HepG2 (cell line): ENCODE data around the gene TACC2. TPM values are rescaled to one million over a fixed set of nuclear protein-coding genes. Genes with fewer than 3 reads are reported as not detected.

Source experiments
- ATF2 ChIP-seq: sonication (generic); formaldehyde crosslinking; IDR thresholded peaks from 2 replicates; pipeline ENCODE4 v1.4.0; 2020; ENCODE audit warnings: missing genetic modification reagents
- ATF7 ChIP-seq, 2 experiments: fragments of 450-650 bp in 1 of 2; sonication (generic) in 1 of 2; formaldehyde crosslinking in 1 of 2; IDR thresholded peaks; 2 replicates each; pipeline versions ENCODE4 v1.4.0 to v1.6.1; 2016 to 2020; ENCODE audit warnings: antibody characterized with exemption in 1 of 2, mild to moderate bottlenecking in 1 of 2, missing genetic modification reagents in 1 of 2
- CEBPB ChIP-seq: IDR thresholded peaks from 2 replicates; pipeline ENCODE4 v1.6.1; 2011; ENCODE audit warnings: low read depth, low read length, improper control_type of control experiment, borderline replicate concordance
- EP300 ChIP-seq, 3 experiments: sonication (generic) in 1 of 3; formaldehyde crosslinking in 1 of 3; IDR thresholded peaks; 2 replicates each; pipeline versions ENCODE4 v1.5.1 to v1.6.1; 2011 to 2020; ENCODE audit warnings: low read depth in 2 of 3, low read length in 2 of 3, borderline replicate concordance in 1 of 3, improper control_type of control experiment in 1 of 3, mild to moderate bottlenecking in 1 of 3, missing genetic modification reagents in 1 of 3, moderate library complexity in 1 of 3
- HMGXB4 ChIP-seq, 2 experiments: sonication (generic) in 1 of 2; formaldehyde crosslinking in 1 of 2; IDR thresholded peaks; 2 replicates each; pipeline versions ENCODE4 v1.4.0 to v1.6.1; 2018 to 2020; ENCODE audit warnings: missing genetic modification reagents in 2 of 2, borderline replicate concordance in 1 of 2, low read depth in 1 of 2, mild to moderate bottlenecking in 1 of 2, missing biosample characterization in 1 of 2
- POGZ ChIP-seq: sonication (generic); formaldehyde crosslinking; IDR thresholded peaks from 2 replicates; pipeline ENCODE4 v1.4.0; 2020; ENCODE audit warnings: mild to moderate bottlenecking, missing genetic modification reagents
- REXO4 ChIP-seq: sonication (generic); formaldehyde crosslinking; IDR thresholded peaks from 2 replicates; pipeline ENCODE4 v1.8.0; 2022; ENCODE audit warnings: missing genetic modification reagents, mild to moderate bottlenecking, borderline replicate concordance
- SAFB2 ChIP-seq: sonication (generic); formaldehyde crosslinking; IDR thresholded peaks from 2 replicates; pipeline ENCODE4 v1.5.1; 2020; ENCODE audit warnings: missing genetic modification reagents, low read depth, mild to moderate bottlenecking, borderline replicate concordance
- THRA ChIP-seq: sonication (generic); formaldehyde crosslinking; IDR thresholded peaks from 2 replicates; pipeline ENCODE4 v1.4.0; 2020; ENCODE audit warnings: missing genetic modification reagents, borderline replicate concordance
- ZNF20 ChIP-seq: sonication (generic); formaldehyde crosslinking; IDR thresholded peaks from 2 replicates; pipeline ENCODE4 v1.4.0; 2020; ENCODE audit warnings: mild to moderate bottlenecking, moderate library complexity, missing genetic modification reagents
- ZNF230 ChIP-seq: sonication (generic); formaldehyde crosslinking; IDR thresholded peaks from 2 replicates; pipeline ENCODE4 v1.4.0; 2020; ENCODE audit warnings: mild to moderate bottlenecking, missing genetic modification reagents
- ZNF329 ChIP-seq: sonication (generic); formaldehyde crosslinking; IDR thresholded peaks from 2 replicates; pipeline ENCODE4 v1.9.0; 2021; ENCODE audit warnings: low read depth, mild to moderate bottlenecking, missing genetic modification reagents
- ZNF343 ChIP-seq: sonication (generic); formaldehyde crosslinking; IDR thresholded peaks from 2 replicates; pipeline ENCODE4 v1.4.0; 2020; ENCODE audit warnings: mild to moderate bottlenecking, missing genetic modification reagents
- ZNF772 ChIP-seq: sonication (generic); formaldehyde crosslinking; IDR thresholded peaks from 2 replicates; pipeline ENCODE4 v1.5.0; 2020; ENCODE audit warnings: mild to moderate bottlenecking, missing genetic modification reagents
- ZNF891 ChIP-seq: sonication (generic); formaldehyde crosslinking; IDR thresholded peaks from 2 replicates; pipeline ENCODE4 v1.5.0; 2020; ENCODE audit warnings: mild to moderate bottlenecking, missing genetic modification reagents
- polyA plus RNA-seq, 8 experiments: library from polyadenylated mRNA; depleted of rRNA in 3 of 8; stranded (reverse) in 7 of 8; unstranded in 1 of 8; fragments of >200 nt; fragmentation: Illumina TruSeq in 4 of 8; extraction: Trizol in 4 of 8; gene quantifications; 2 replicates each; pipeline versions ENCODE4 v1.2.1 to v1.2.3, GENCODE V29; 2011 to 2016; ENCODE audit warnings: low read depth in 4 of 8, missing spikeins in 1 of 8, mixed read lengths in 1 of 8; ENCODE audit not compliant: insufficient read depth in 1 of 8
- total RNA-seq, 5 experiments: library from RNA; depleted of rRNA; stranded (reverse); fragments of >200 nt; fragmentation: Illumina TruSeq; extraction: Trizol; gene quantifications; 2 replicates each; pipeline ENCODE4 v1.2.3, GENCODE V29; 2016; ENCODE audit warnings: low read depth in 1 of 5
- TF ChIP-seq, protein P1 (sequence below): sonication (generic); formaldehyde crosslinking; IDR thresholded peaks from 2 replicates; pipeline ENCODE4 v1.4.0; 2020; ENCODE audit warnings: missing genetic modification reagents
- TF ChIP-seq, protein P2 (sequence below): sonication (generic); formaldehyde crosslinking; IDR thresholded peaks from 2 replicates; pipeline ENCODE4 v1.8.1; 2023; ENCODE audit warnings: mild to moderate bottlenecking, missing genetic modification reagents

The TACC2 gene
- total and polyA plus RNA-seq, 2 of the 13 experiments (the other 11 are each of a cell fraction or from before 2014, with no cell fraction given) = 11.8 to 16.0 TPM

GRCh38 chr10:122176232-122177213 lies 187.6 kb downstream of the TACC2 start (continued):
- TF ChIP-seq, protein P1, sequence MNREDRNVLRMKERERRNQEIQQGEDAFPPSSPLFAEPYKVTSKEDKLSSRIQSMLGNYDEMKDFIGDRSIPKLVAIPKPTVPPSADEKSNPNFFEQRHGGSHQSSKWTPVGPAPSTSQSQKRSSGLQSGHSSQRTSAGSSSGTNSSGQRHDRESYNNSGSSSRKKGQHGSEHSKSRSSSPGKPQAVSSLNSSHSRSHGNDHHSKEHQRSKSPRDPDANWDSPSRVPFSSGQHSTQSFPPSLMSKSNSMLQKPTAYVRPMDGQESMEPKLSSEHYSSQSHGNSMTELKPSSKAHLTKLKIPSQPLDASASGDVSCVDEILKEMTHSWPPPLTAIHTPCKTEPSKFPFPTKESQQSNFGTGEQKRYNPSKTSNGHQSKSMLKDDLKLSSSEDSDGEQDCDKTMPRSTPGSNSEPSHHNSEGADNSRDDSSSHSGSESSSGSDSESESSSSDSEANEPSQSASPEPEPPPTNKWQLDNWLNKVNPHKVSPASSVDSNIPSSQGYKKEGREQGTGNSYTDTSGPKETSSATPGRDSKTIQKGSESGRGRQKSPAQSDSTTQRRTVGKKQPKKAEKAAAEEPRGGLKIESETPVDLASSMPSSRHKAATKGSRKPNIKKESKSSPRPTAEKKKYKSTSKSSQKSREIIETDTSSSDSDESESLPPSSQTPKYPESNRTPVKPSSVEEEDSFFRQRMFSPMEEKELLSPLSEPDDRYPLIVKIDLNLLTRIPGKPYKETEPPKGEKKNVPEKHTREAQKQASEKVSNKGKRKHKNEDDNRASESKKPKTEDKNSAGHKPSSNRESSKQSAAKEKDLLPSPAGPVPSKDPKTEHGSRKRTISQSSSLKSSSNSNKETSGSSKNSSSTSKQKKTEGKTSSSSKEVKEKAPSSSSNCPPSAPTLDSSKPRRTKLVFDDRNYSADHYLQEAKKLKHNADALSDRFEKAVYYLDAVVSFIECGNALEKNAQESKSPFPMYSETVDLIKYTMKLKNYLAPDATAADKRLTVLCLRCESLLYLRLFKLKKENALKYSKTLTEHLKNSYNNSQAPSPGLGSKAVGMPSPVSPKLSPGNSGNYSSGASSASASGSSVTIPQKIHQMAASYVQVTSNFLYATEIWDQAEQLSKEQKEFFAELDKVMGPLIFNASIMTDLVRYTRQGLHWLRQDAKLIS = no peak
- 0 out of 2 replicates have a peak, but pooled peaks have one; percentile 26 for TF ChIP-seq THRA (CRISPR knock-in tag)
- TF ChIP-seq, protein P2, sequence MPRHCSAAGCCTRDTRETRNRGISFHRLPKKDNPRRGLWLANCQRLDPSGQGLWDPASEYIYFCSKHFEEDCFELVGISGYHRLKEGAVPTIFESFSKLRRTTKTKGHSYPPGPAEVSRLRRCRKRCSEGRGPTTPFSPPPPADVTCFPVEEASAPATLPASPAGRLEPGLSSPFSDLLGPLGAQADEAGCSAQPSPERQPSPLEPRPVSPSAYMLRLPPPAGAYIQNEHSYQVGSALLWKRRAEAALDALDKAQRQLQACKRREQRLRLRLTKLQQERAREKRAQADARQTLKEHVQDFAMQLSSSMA (CRISPR knock-in tag) = no peak
- TF ChIP-seq ATF7 (IDR thresholded peaks at IDR 0.05) = no peak
- no peak for TF ChIP-seq ATF7 (CRISPR knock-in tag; IDR thresholded peaks at IDR 0.05)
- TF ChIP-seq REXO4 (CRISPR knock-in tag) = no peak
- TF ChIP-seq CEBPB = no peak
- TF ChIP-seq SAFB2 = no peak
- 0 out of 2 replicates have a peak, but pooled peaks have one; percentile 44 for TF ChIP-seq ATF2
- TF ChIP-seq ZNF343 (CRISPR knock-in tag) = no peak
- no peak for TF ChIP-seq ZNF772 (CRISPR knock-in tag)
- no peak for TF ChIP-seq HMGXB4 (CRISPR knock-in tag; IDR thresholded peaks at IDR 0.05; ENCODE audit: borderline replicate concordance in 1 of 2, low read depth in 1 of 2)
- no peak for TF ChIP-seq ZNF230 (CRISPR knock-in tag)
- TF ChIP-seq EP300 (IDR thresholded peaks at IDR 0.05; ENCODE audit: low read depth in 2 of 2, low read length in 2 of 2) = peak; percentile 12 to 76; a peak in 2 of 4 replicates
- peak; percentile 47; the same call in 1 of the 2 replicates for TF ChIP-seq EP300 (CRISPR knock-in tag; IDR thresholded peaks at IDR 0.05; ENCODE audit: borderline replicate concordance)
- TF ChIP-seq ZNF891 (CRISPR knock-in tag) = no peak
- no peak for TF ChIP-seq ZNF20 (CRISPR knock-in tag)
- no peak for TF ChIP-seq ZNF329 (CRISPR knock-in tag)
- TF ChIP-seq POGZ (CRISPR knock-in tag) = 0 out of 2 replicates have a peak, but pooled peaks have one; percentile 22
